HG03457 (cell line): ENCODE measurements around the gene ABLIM1.

Experiments
- ATAC-seq: cut with Tn5 transposase; IDR thresholded peaks from one replicate; pipeline ENCODE4 v1.9.1; 2021; ENCODE audit warnings: moderate number of reproducible peaks; ENCODE audit not compliant: unreplicated experiment

The ABLIM1 gene

GRCh38 chr10:114550756-114551635, 107.1 kb downstream of the ABLIM1 start:
- ATAC-seq, result no peak

GRCh38 chr10:114548662-114549061, 109.4 kb downstream of the ABLIM1 start:
- no peak for ATAC-seq

DNA sequence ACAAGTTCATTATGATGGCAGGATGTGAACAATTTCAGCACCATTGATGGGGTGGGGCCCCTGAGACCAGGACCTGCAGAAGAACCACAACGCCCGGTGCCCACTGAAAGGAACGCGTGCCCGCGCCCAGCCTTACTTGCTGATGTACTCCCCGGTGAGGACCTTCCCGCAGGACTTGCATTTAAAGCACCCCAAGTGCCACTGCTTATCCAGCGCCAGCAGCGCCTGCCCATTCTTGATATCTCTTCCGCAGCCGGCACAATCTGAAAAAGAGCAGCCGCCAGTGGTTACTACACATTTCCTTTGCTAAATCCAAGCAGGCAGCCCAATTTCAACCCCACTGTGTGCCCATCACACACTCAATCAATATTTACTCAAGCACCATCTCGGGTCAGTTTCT, 110.6 kb downstream of the ABLIM1 start:
- no peak for ATAC-seq

- ATAC-seq, result no peak
Measured at GRCh38 chr10:114547056-114547455, 111.0 kb downstream of the ABLIM1 start.

DNA sequence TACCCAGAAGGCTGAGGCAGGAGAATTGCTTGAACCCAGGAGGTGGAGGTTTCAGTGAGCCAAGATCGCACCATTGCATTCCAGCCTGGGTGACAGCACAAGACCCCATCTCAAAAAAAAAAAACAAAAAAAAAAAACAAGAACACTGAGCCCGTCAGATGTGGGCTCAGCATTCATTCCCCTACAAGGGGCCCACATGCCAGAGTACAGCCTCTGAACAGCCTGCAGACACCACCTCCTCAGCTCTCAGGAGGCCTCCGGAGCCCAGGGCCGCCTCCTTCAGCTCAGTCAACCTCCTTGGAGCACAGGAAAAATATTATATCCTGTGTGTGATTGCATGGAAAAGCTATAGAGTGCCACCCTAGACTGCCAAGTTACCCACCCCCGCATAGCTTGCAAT, 112.3 kb downstream of the ABLIM1 start:
- ATAC-seq, result no peak

- no peak for ATAC-seq
Measured at GRCh38 chr10:114545071-114545470, 113.0 kb downstream of the ABLIM1 start.

- peak; percentile 96 for ATAC-seq
Measured at GRCh38 chr10:114544045-114544659, 113.9 kb downstream of the ABLIM1 start.

DNA sequence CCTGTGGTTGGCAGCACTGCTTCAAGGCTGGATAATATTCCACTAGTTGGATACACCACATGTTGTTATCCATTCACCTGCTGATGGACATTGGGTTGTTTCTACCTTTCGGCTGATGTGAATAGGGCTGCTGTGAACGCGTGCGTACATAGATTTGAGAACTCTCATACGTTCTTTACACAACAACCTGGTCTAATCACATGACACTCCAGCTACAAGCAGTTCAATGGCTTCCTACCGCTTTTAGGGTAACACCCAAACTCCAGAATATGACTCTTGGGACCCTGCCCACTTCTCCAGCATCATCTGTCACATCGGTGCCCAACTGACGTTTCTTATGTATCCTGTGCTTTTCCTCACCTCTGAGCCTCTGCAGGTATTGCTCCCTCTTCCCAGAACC, 114.6 kb downstream of the ABLIM1 start:
- no peak for ATAC-seq

- no peak for ATAC-seq
Measured at GRCh38 chr10:114542373-114542772, 115.7 kb downstream of the ABLIM1 start.

DNA sequence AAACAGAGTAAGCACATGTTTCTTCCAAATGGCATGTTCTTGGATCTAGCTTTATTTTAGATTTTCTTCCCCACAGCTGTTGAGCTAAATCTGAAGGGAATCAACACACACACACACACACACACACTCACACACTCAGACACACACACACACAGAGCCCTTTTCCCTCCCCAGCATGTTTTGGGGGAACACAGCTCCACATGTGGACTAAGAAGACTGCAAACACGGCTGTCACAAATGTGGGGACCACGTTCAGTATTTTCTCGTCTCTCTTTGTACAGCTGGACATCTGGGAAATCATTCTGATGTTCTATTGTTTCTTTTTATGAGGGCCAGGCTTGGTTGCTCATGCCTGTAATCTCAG, 116.3 kb downstream of the ABLIM1 start:
- ATAC-seq, result no peak

DNA sequence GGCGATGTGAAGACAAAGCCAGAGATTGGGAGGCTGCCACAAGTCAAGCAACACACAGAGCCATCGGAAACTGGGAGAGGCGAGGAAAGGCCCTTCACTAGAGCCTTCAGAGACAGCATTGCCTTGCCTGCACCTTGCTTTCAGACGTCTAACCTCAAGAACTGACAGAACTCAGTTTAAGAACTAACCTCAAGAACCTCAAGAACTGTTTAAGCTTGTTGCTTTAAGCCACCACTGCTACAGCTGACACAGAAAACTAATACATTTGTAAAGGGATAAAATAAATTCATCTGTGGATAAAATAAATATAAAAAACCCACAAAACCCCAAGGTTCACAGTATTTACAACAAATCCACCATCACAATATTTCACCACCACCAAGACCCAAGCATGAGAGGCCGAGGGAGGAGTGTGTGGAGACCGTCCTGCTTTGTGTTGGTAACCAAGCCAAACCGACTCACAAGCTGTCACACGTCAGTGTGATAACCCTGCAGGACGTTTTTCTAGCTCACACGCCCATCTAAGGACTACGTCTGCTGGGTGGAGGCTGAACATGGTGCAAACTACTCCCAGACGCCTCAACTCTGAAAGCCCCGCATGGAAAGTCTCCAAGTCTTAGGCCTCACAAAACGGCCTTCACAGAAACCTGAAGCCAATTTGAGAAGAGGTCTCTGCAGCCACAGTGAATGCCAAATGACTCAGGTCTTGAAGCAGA, 116.8 kb downstream of the ABLIM1 start:
- ATAC-seq, result no peak

GRCh38 chr10:114540236-114540635, 117.8 kb downstream of the ABLIM1 start:
- no peak for ATAC-seq

GRCh38 chr10:114539623-114540022, 118.5 kb downstream of the ABLIM1 start:
- no peak for ATAC-seq

- ATAC-seq, result no peak
Measured at GRCh38 chr10:114538181-114538906, 119.7 kb downstream of the ABLIM1 start.

- ATAC-seq, result no peak
Measured at GRCh38 chr10:114537736-114538135, 120.3 kb downstream of the ABLIM1 start.

GRCh38 chr10:114534571-114534981, 123.5 kb downstream of the ABLIM1 start:
- no peak for ATAC-seq

DNA sequence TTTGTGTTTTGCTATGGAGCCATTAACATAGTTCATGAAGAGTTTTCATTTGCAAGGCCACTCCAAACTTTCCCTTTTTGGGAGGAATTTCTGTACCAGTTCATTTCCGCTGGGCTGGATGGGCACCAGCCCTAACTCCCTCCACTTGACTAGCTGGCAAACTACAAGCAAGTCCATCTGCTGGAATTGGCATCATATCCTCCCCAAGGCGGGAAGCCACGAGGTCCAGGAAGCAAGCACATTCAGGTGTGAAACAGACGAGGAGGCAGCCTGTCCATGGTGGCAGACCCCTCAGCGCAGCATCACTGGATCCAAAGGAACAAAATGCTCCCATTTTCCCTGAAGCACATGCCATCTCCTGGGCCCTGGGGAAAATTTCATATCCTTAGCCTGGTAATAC, 125.8 kb downstream of the ABLIM1 start:
- no peak for ATAC-seq

GRCh38 chr10:114526504-114527238, 131.4 kb downstream of the ABLIM1 start:
- peak; percentile 92 for ATAC-seq

- ATAC-seq, result peak; percentile 36
Measured at GRCh38 chr10:114526126-114526503, 132.0 kb downstream of the ABLIM1 start.

GRCh38 chr10:114525368-114525949, 132.6 kb downstream of the ABLIM1 start:
- ATAC-seq, result no peak
